C4-2B (cell line): ENCODE results near the gene FCMR.
"Not testable (repeated sequence)": the region's sequence is repeated elsewhere in the genome, so short reads cannot be mapped to it uniquely, and the experiment has no call there.

Source experiments
- H3K27ac ChIP-seq: fragments of 450-650 bp; 2 replicates; pipeline ENCODE4 v1.5.1; 2017
- CTCF ChIP-seq: fragments of 450-650 bp; conservative IDR thresholded peaks from 2 replicates; pipeline ENCODE4 v1.5.1; 2017; ENCODE audit warnings: mild to moderate bottlenecking
- ZFX ChIP-seq: fragments of 450-650 bp; IDR thresholded peaks from 2 replicates; pipeline ENCODE4 v1.6.1; 2017

Gene FCMR

GRCh38 chr1:206855859-206856258, 65.9 kb downstream of the FCMR start:
- TF ChIP-seq CTCF (no peak), ZFX (no peak)

GRCh38 chr1:206854401-206855129, 67.2 kb downstream of the FCMR start:
- no peak for TF ChIP-seq CTCF
- TF ChIP-seq ZFX = no peak
- no peak overlapping the region for H3K27ac ChIP-seq

More at GRCh38 chr1:206855859-206856258, 65.9 kb downstream of the FCMR start:
- no peak overlapping the region for H3K27ac ChIP-seq

GRCh38 chr1:206853696-206854095, 68.0 kb downstream of the FCMR start:
- not testable (repeated sequence) for H3K27ac ChIP-seq
